ENCODE measurements around the gene PQBP1. TPM values are rescaled to one million over a fixed set of nuclear protein-coding genes. Genes with fewer than 3 reads are reported as not detected.

Gene PQBP1
- total and polyA plus RNA-seq, 2 donors (not counting 1 experiment from before 2014, with no cell fraction given): 89.9 to 128 TPM

- no peak for DNase-seq
- Histone ChIP-seq H3K27me3 (replicated peaks in 1 of 4; ENCODE audit: control extremely low read depth in 1 of 4, control insufficient read depth in 3 of 4, insufficient read depth in 4 of 4, low read length in 3 of 4) (no peaks in the 10 kb centered on the region), H3K9ac (ENCODE audit: low read length) (no peak overlapping the region), H3K36me3 (replicated peaks in 1 of 2; ENCODE audit: control extremely low read depth in 1 of 2, control insufficient read depth in 1 of 2, extremely low read depth in 1 of 2, insufficient read depth in 2 of 2, low read length in 1 of 2) (peaks cover 0 to 21% of the 10 kb centered on the region in 2 experiments), H2AFZ (ENCODE audit: insufficient read depth, low read depth, low read length, poor library complexity, severe bottlenecking) (no peak overlapping the region), H3K9me3 (ENCODE audit: control extremely low read depth in 1 of 3, control insufficient read depth in 2 of 3, insufficient read depth in 1 of 3, low read length in 2 of 3) (no peaks in the 10 kb centered on the region), H3K79me2 (ENCODE audit: control insufficient read depth, insufficient read depth, low read length) (peaks cover 16% of the 10 kb centered on the region), H3K27ac (ENCODE audit: low read length in 2 of 2) (no peak overlapping the region), H3K4me2 (replicated peaks; ENCODE audit: low read depth, low read length, poor library complexity, severe bottlenecking) (no peak overlapping the region), H4K20me1 (ENCODE audit: control insufficient read depth, insufficient read depth, low read length, poor library complexity, severe bottlenecking) (peaks cover 17% of the 10 kb centered on the region), H3K4me1 (ENCODE audit: control insufficient read depth in 2 of 2, insufficient read depth in 2 of 2, low read length in 2 of 2) (peaks cover 12 to 31% of the 10 kb centered on the region in 2 donors), H3K4me3 (ENCODE audit: control extremely low read depth in 1 of 5, extremely low read depth in 1 of 5, insufficient read depth in 1 of 5, low read depth in 2 of 5, low read length in 4 of 5) (no peak overlapping the region)
- H3K4me3 Mint-ChIP-seq: no peak overlapping the region
- no peak for ATAC-seq (ENCODE audit: low read depth)
- POLR2A ChIA-PET: interaction anchor here (2.1 kb wide), 1 partner anchor 18 kb away, joined by 6 read pairs; no protein-coding TSS in a partner anchor
- no peak for TF ChIP-seq EZH2 (IDR thresholded peaks at IDR 0.05; ENCODE audit: borderline replicate concordance, insufficient read depth, low read depth, low read length, poor library complexity, severe bottlenecking)
- TF ChIP-seq, protein P1, sequence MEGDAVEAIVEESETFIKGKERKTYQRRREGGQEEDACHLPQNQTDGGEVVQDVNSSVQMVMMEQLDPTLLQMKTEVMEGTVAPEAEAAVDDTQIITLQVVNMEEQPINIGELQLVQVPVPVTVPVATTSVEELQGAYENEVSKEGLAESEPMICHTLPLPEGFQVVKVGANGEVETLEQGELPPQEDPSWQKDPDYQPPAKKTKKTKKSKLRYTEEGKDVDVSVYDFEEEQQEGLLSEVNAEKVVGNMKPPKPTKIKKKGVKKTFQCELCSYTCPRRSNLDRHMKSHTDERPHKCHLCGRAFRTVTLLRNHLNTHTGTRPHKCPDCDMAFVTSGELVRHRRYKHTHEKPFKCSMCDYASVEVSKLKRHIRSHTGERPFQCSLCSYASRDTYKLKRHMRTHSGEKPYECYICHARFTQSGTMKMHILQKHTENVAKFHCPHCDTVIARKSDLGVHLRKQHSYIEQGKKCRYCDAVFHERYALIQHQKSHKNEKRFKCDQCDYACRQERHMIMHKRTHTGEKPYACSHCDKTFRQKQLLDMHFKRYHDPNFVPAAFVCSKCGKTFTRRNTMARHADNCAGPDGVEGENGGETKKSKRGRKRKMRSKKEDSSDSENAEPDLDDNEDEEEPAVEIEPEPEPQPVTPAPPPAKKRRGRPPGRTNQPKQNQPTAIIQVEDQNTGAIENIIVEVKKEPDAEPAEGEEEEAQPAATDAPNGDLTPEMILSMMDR (IDR thresholded peaks at IDR 0.05): no peak
- 95% methylated on average over 4 of the region's 17 CpGs for WGBS (ENCODE audit: insufficient coverage)
- intact Hi-C loops (cut with micrococcal nuclease): loop anchor here (10.0 kb wide), 2 partner anchors 1255 to 1695 kb away; partner anchors contain the start of genes CDK16, ELK1 and UXT
- no peaks in the 10 kb centered on the region for H3K27me3 Mint-ChIP-seq
- CTCF ChIA-PET: no interaction called here
- H3K4me1 Mint-ChIP-seq: peaks cover 36% of the 10 kb centered on the region
- no peak overlapping the region for H3K27ac Mint-ChIP-seq
- no peaks in the 10 kb centered on the region for H3K9me3 Mint-ChIP-seq (ENCODE audit: insufficient read depth)
Observed at GRCh38 chrX:48909703-48910294, 12.1 kb downstream of the PQBP1 start.

- CTCF ChIA-PET: interaction anchor here (0.8 to 1.5 kb wide), 4 partner anchors 19 to 263 kb away, joined by 4 to 5 read pairs (median 5); partner anchors contain the start of gene OTUD5
- Mint-ChIP-seq H3K4me1 (peaks cover 45% of the 10 kb centered on the region), H3K4me3 (peak overlapping the region; percentile 86), H3K27ac (peak overlapping the region; percentile 88), H3K27me3 (no peaks in the 10 kb centered on the region), H3K9me3 (ENCODE audit: insufficient read depth) (no peaks in the 10 kb centered on the region)
- peaks cover 23 to 42% of the 10 kb centered on the region in 2 donors for H3K4me1 ChIP-seq (ENCODE audit: control insufficient read depth in 2 of 2, insufficient read depth in 2 of 2, low read length in 2 of 2)
- H3K79me2 ChIP-seq (ENCODE audit: control insufficient read depth, insufficient read depth, low read length): peaks cover 27% of the 10 kb centered on the region
- H3K9me3 ChIP-seq (ENCODE audit: control extremely low read depth in 1 of 3, control insufficient read depth in 2 of 3, insufficient read depth in 1 of 3, low read length in 2 of 3): no peaks in the 10 kb centered on the region
- TF ChIP-seq, protein P1 (IDR thresholded peaks at IDR 0.05): no peak
- TF ChIP-seq EZH2 (IDR thresholded peaks at IDR 0.05; ENCODE audit: borderline replicate concordance, insufficient read depth, low read depth, low read length, poor library complexity, severe bottlenecking): no peak
- H3K4me2 ChIP-seq (replicated peaks; ENCODE audit: low read depth, low read length, poor library complexity, severe bottlenecking): peak overlapping the region; percentile 77
- peak overlapping the region; percentile 37 for H2AFZ ChIP-seq (ENCODE audit: insufficient read depth, low read depth, low read length, poor library complexity, severe bottlenecking)
- H3K4me3 ChIP-seq (ENCODE audit: control extremely low read depth in 1 of 5, extremely low read depth in 1 of 5, insufficient read depth in 1 of 5, low read depth in 2 of 5, low read length in 4 of 5): peak overlapping the region; percentile 60 to 78 (median 66)
- POLR2A ChIA-PET: interaction anchor here (1.2 to 2.6 kb wide), 5 partner anchors 8 to 46 kb away, joined by 3 to 29 read pairs (median 6); partner anchors contain the start of gene OTUD5
- peak; percentile 10 for ATAC-seq (ENCODE audit: low read depth)
- DNase-seq: no peak
- H3K9ac ChIP-seq (ENCODE audit: low read length): peak overlapping the region; percentile 72
- peaks cover 29% of the 10 kb centered on the region for H4K20me1 ChIP-seq (ENCODE audit: control insufficient read depth, insufficient read depth, low read length, poor library complexity, severe bottlenecking)
- peaks cover 0 to 32% of the 10 kb centered on the region in 2 experiments for H3K36me3 ChIP-seq (replicated peaks in 1 of 2; ENCODE audit: control extremely low read depth in 1 of 2, control insufficient read depth in 1 of 2, extremely low read depth in 1 of 2, insufficient read depth in 2 of 2, low read length in 1 of 2)
- WGBS (ENCODE audit: insufficient coverage): 0% methylated on average over 8 of the region's 12 CpGs
- intact Hi-C loops (cut with micrococcal nuclease): loop anchor here (1.0 to 10.0 kb wide), 4 partner anchors 14 to 1696 kb away; partner anchors contain the start of genes CDK16, ELK1, PQBP1 and SUV39H1
- no peaks in the 10 kb centered on the region for H3K27me3 ChIP-seq (replicated peaks in 1 of 4; ENCODE audit: control extremely low read depth in 1 of 4, control insufficient read depth in 3 of 4, insufficient read depth in 4 of 4, low read length in 3 of 4)
- peak overlapping the region; percentile 86 to 90 for H3K27ac ChIP-seq (ENCODE audit: low read length in 2 of 2)
Observed at GRCh38 chrX:48910926-48911411, 13.2 kb downstream of the PQBP1 start.
